ENCODE results near the gene C2CD2. TPM values are rescaled to one million over a fixed set of nuclear protein-coding genes. Genes with fewer than 3 reads are reported as not detected.
A peak's percentile ranks its signal among the peaks of the same experiment; 100 is the strongest.
"Not testable (repeated sequence)": the region's sequence is repeated elsewhere in the genome, so short reads cannot be mapped to it uniquely, and the experiment has no call there.

C2CD2 gene
- 9.1 TPM for polyA plus RNA-seq (2012; ENCODE audit: low read depth, missing spikeins)

DNA sequence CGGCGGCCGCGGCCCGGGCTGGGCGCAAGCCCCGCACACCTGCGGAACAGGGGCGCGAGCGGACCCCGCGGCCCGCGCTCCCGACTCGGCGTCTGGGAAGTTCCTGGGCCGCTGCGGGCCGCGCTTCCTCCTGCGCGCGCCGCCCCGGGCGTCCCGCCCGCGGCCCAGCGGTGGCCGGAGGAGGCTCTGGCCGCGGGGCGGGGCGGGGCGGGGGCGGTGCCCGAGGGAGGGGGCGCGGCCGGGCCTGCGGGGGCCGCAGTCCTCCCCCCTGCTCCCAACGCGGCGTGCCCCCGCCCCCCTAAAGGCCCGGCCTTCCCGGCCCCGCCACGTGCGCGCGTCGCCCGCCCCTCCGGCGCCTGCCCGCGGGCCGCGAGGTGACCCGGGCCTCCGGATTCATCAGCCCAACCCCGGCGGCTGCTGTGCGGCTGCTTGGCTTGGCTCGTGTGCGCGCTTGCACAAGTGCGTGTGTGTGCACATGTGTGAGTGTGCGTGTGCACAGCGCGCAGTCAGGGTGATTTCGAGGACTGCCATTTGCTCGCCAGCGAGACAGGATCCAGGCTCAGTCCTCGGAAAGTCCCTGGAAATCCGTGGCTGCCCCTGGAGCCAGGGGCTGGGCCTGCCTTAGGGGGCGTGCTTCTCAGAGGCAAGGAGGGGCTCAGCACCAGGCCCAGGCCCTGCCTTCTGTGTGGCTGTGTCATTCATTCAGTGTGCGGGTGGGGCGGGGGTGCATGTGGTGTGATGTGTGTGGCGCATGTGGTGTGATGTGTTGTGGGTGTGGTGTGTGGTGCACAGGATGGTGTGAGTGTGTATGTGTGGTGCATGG is at the start of gene C2CD2:
Gene C2CD2 (minus strand): TSS at position 188 of the 823 bp plus-strand sequence. CDS start 370 bp downstream, outside the sequence.
- no peak for FAIRE-seq
- DNase-seq (ENCODE audit: insufficient read length, low spot score): peak; percentile 84
- TF ChIP-seq TAF1 (IDR thresholded peaks at IDR 0.05; ENCODE audit: low read depth, low read length) (no peak), POLR2AphosphoS5 (IDR thresholded peaks at IDR 0.05; ENCODE audit: low read depth, low read length) (no peak), PAX5 (IDR thresholded peaks at IDR 0.05; ENCODE audit: insufficient read depth, low read length, severe bottlenecking) (no peak), SPI1 (IDR thresholded peaks at IDR 0.05; ENCODE audit: low read depth, low read length) (no peak), POLR2A (IDR thresholded peaks at IDR 0.05; ENCODE audit: low read depth, low read length) (no peak; the same call in 1 of the 2 replicates)

DNA sequence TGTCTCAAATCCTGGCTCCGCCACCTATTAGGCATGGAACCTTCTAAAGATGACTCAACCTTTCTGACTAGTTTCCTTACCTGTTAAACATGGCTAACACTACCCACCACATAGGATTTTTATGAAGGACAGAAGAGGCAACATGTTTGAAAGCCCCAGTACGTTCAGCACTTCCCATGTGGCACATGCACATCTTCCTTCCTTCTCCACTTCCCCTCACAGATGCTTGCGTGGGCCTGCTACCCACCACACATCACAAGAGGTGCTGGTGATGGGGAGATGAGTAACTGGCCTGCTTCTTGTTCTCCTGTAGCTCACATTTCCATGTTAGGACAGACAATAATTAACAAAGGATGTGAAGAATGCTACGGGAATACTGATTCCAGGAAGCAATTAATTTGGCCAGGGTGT is 49.2 kb upstream of the C2CD2 start:
- DNase-seq (ENCODE audit: insufficient read length, low spot score) (no peak), FAIRE-seq (peak; percentile 52)
- TF ChIP-seq SPI1 (IDR thresholded peaks at IDR 0.05; ENCODE audit: low read depth, low read length) (peak; percentile 70), TAF1 (IDR thresholded peaks at IDR 0.05; ENCODE audit: low read depth, low read length) (no peak)

DNA sequence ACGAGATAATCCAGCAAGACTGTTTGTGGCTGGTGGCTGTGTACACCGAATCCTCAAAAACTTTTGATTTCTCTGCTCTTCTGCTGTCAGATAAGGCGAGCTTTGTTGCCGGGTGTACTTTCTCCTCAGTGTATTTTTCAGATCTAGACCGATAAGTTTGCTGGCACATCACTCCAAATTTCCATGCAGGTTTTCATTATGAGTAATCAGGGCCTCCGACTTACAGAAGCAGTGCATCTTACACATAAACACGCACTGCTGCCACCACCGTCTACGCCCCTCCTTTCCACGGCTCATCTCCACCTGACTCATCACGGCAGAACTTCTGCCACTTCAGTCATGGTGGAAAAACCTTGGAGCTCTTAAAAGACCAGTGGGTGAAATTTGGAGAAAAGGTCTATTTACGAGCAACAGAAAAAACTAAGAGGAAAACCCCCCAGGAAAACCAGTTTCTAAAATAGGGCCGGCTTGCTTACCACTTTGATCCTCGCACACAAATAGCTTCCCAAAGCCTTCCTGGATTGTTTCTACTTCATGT is 48.7 kb upstream of the C2CD2 start:
- DNase-seq (ENCODE audit: insufficient read length, low spot score) (no peak), FAIRE-seq (peak; percentile 93)
- TF ChIP-seq POLR2AphosphoS5 (IDR thresholded peaks at IDR 0.05; ENCODE audit: low read depth, low read length) (no peak), POU2F2 (IDR thresholded peaks at IDR 0.05; ENCODE audit: low read depth, low read length) (peak; percentile 75)

DNA sequence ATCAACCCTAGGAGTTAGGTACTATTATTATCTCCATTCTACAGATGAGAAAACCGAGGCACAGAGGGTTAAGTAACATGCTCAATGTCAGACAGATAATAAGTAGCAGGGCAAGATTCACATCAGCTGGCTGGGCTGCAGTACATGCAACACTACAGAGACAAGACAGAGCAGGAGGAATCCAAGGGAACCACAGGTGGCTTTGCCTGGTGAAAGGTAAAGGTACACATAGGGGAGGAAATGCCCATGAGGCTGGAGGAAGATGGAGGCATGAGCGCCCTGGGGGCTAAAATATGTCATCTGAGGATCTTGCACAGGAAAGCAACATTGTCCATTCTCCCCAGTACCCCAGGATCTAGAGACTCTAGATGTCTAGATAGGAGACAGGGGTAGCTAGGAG is 48.0 kb upstream of the C2CD2 start:
- FAIRE-seq: no peak
- TF ChIP-seq PAX5 (IDR thresholded peaks at IDR 0.05; ENCODE audit: insufficient read depth, low read length, severe bottlenecking) (no peak), POU2F2 (IDR thresholded peaks at IDR 0.05; ENCODE audit: low read depth, low read length) (no peak), SPI1 (IDR thresholded peaks at IDR 0.05; ENCODE audit: low read depth, low read length) (no peak), TAF1 (IDR thresholded peaks at IDR 0.05; ENCODE audit: low read depth, low read length) (no peak), POLR2AphosphoS5 (IDR thresholded peaks at IDR 0.05; ENCODE audit: low read depth, low read length) (no peak)
- no peak for DNase-seq (ENCODE audit: insufficient read length, low spot score)

DNA sequence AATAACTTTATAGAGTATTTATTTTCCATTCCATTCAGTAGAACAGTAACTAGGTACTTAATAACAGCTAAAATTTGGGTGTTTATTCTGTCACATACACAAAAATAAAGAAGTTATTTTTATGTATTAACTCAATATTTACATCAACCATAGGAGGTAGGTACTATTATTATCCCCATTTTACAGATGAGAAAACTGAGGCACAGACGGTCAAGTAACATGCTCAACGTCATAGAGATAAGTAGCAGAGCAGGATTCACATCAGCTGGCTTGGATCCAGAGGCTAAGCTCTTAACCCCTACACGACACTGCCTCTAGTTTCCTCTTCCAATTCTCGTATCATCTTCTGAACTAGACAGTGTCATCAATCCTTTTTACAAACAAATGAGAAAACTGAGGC is 47.1 kb upstream of the C2CD2 start:
- no peak for DNase-seq (ENCODE audit: insufficient read length, low spot score)
- no peak for TF ChIP-seq TAF1 (IDR thresholded peaks at IDR 0.05; ENCODE audit: low read depth, low read length)
- no peak for TF ChIP-seq POU2F2 (IDR thresholded peaks at IDR 0.05; ENCODE audit: low read depth, low read length)
- TF ChIP-seq POLR2AphosphoS5 (IDR thresholded peaks at IDR 0.05; ENCODE audit: low read depth, low read length): no peak
- no peak for TF ChIP-seq SPI1 (IDR thresholded peaks at IDR 0.05; ENCODE audit: low read depth, low read length)
- TF ChIP-seq PAX5 (IDR thresholded peaks at IDR 0.05; ENCODE audit: insufficient read depth, low read length, severe bottlenecking): no peak
- no peak for TF ChIP-seq POLR2A (IDR thresholded peaks at IDR 0.05; ENCODE audit: low read depth, low read length)
- FAIRE-seq: no peak

DNA sequence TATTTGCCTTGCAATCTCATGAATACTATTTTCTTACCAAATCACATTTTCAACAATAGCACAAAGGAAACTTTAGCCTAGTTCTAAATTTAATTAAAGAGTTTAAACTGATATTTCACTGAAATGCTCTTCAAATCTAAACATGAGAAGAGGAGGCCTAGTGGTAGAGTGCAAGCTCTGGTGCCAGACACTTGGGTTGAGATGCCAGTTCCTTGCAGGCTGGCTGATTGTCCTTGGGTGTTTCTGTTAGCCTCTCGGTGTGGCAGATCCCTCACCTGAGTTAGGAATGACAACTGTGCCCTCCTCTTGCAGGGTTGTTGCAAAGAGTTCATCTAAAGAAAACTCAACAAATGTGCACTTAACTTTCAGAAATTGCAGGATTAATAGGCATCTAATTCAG is 43.8 kb upstream of the C2CD2 start:
- TF ChIP-seq SPI1 (IDR thresholded peaks at IDR 0.05; ENCODE audit: low read depth, low read length) (no peak), POLR2A (IDR thresholded peaks at IDR 0.05; ENCODE audit: low read depth, low read length) (no peak), PAX5 (IDR thresholded peaks at IDR 0.05; ENCODE audit: insufficient read depth, low read length, severe bottlenecking) (no peak), POU2F2 (IDR thresholded peaks at IDR 0.05; ENCODE audit: low read depth, low read length) (no peak), POLR2AphosphoS5 (IDR thresholded peaks at IDR 0.05; ENCODE audit: low read depth, low read length) (no peak), TAF1 (IDR thresholded peaks at IDR 0.05; ENCODE audit: low read depth, low read length) (no peak)
- DNase-seq (ENCODE audit: insufficient read length, low spot score) (no peak), FAIRE-seq (peak; percentile 48)

DNA sequence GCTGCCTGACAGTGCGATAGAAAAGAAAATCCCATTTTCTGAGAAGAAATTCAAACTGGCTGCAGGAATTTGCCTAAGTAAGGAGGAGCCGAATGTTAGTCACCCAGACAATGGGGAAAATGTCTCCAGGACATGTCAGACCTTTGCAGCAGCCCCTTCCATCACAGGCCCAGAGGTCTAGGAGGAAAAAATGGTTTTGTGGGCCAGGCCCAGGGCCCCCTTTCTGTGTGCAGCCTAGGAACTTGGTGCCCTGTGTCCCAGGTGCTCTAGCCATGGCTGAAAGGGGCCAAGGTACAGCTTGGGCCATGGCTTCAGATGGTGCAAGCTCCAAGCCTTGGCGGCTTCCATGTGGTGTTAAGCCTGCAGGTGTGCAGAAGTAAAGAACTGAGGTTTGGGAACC is 41.8 kb upstream of the C2CD2 start:
- TF ChIP-seq POLR2AphosphoS5 (IDR thresholded peaks at IDR 0.05; ENCODE audit: low read depth, low read length): no peak
- TF ChIP-seq PAX5 (IDR thresholded peaks at IDR 0.05; ENCODE audit: insufficient read depth, low read length, severe bottlenecking): no peak
- no peak for TF ChIP-seq POLR2A (IDR thresholded peaks at IDR 0.05; ENCODE audit: low read depth, low read length)
- TF ChIP-seq POU2F2 (IDR thresholded peaks at IDR 0.05; ENCODE audit: low read depth, low read length): no peak
- no peak for TF ChIP-seq TAF1 (IDR thresholded peaks at IDR 0.05; ENCODE audit: low read depth, low read length)
- FAIRE-seq (no peak), DNase-seq (ENCODE audit: insufficient read length, low spot score) (no peak)

DNA sequence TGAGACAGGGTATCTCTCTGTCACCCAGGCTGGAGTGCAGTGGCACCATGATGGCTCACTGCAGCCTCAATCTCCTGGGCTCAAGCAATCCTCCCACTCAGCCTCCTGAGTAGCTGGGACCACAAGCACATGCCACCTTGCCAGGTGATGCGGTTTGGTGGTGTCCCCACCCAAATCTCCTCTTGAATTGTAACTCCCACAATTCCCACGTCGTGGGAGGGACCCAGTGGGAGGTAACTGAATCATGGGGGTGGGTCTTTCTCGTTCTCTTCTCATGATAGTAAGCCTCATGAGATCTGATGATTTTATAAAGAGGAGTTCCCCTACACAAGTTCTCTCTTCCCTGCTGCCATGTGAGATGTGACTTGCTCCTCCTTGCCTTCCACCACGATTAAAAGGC is 40.8 kb upstream of the C2CD2 start:
- FAIRE-seq: not testable (repeated sequence)

DNA sequence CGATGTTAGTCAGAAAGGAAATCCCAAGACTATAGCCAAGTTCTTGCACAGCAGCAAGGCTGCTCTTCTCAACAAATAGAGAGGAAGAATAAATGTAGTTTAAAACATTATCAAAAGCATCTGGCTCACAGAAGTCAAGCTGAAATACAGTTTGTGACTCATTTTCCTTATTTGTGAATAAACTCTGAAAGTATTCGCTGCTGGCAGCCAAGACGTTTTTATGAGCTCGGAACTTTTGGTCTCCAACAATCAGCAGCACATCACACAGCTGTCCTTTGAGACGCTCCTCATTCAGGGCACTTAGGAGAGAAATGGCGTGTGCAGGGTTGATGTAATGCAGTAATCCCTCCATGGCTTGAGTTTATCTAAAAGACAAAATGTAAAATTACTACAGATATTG is 39.9 kb upstream of the C2CD2 start:
- no peak for DNase-seq (ENCODE audit: insufficient read length, low spot score)
- FAIRE-seq: no peak
- TF ChIP-seq SPI1 (IDR thresholded peaks at IDR 0.05; ENCODE audit: low read depth, low read length) (no peak), TAF1 (IDR thresholded peaks at IDR 0.05; ENCODE audit: low read depth, low read length) (no peak), POU2F2 (IDR thresholded peaks at IDR 0.05; ENCODE audit: low read depth, low read length) (no peak), POLR2A (IDR thresholded peaks at IDR 0.05; ENCODE audit: low read depth, low read length) (no peak), PAX5 (IDR thresholded peaks at IDR 0.05; ENCODE audit: insufficient read depth, low read length, severe bottlenecking) (no peak), POLR2AphosphoS5 (IDR thresholded peaks at IDR 0.05; ENCODE audit: low read depth, low read length) (no peak)

More for the DNA sequence above, 40.8 kb upstream of the C2CD2 start:
- not testable (repeated sequence) for DNase-seq (ENCODE audit: insufficient read length, low spot score)

DNA sequence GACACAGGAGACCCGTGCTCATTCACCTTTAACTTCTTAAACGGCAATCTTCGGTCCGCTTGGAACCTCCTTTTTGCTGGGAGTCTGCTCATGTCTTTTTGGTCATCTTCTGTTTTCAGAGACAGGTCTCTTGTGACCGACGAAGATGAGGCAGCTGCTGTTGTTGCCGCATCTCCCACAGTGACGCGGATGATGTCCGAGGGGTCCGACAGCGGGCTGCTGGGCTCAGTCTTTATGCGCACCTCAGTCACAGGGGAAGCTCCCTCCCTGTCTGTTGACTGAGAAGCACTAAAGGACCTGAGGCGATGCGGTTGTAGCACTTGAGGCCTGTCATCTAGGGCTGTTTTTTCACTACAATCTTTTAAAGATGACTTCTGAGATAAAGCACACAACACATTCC is 38.8 kb upstream of the C2CD2 start:
- no peak for DNase-seq (ENCODE audit: insufficient read length, low spot score)
- TF ChIP-seq POLR2A (IDR thresholded peaks at IDR 0.05; ENCODE audit: low read depth, low read length) (no peak), POU2F2 (IDR thresholded peaks at IDR 0.05; ENCODE audit: low read depth, low read length) (no peak), SPI1 (IDR thresholded peaks at IDR 0.05; ENCODE audit: low read depth, low read length) (no peak), TAF1 (IDR thresholded peaks at IDR 0.05; ENCODE audit: low read depth, low read length) (no peak), PAX5 (IDR thresholded peaks at IDR 0.05; ENCODE audit: insufficient read depth, low read length, severe bottlenecking) (no peak), POLR2AphosphoS5 (IDR thresholded peaks at IDR 0.05; ENCODE audit: low read depth, low read length) (no peak)

More for the DNA sequence above, 38.8 kb upstream of the C2CD2 start:
- no peak for FAIRE-seq

Measured in GM12891 (cell line).